Endothelial cell of umbilical vein (primary cell): Measurements from ENCODE around the gene OBP2B. TPM values are rescaled to one million over a fixed set of nuclear protein-coding genes. Genes with fewer than 3 reads are reported as not detected.

ENCODE experiments used
- BruUV-seq: library from RNA; stranded (reverse); fragments of 400-500 nt; replicated peaks from 2 replicates; lab custom pipeline; 2021; lab: Mats Ljungman, UMichigan
- CTCF ChIA-PET: fragments of 300-600, 350-600 bp; sonication (Branson Sonifier 250); formaldehyde crosslinking; loops from one replicate; lab custom pipeline; 2021; ENCODE audit warnings: antibody characterized with exemption, inconsistent platforms; lab: Charles Lee
- POLR2A ChIA-PET: fragments of 300-600, 350-600 bp; sonication (Branson Sonifier 250); formaldehyde crosslinking; loops from one replicate; lab custom pipeline; 2021; ENCODE audit warnings: antibody characterized with exemption, inconsistent platforms; lab: Charles Lee
- DNase-seq: peaks from one replicate; pipeline ENCODE4 v3.0.0-alpha.2; 2011; ENCODE audit warnings: low read depth, low spot score
- FAIRE-seq: peaks from 2 replicates; lab custom pipeline; 2011; peaks lifted over from hg19 to GRCh38; lab: Jason Lieb, UNC
- H2AFZ ChIP-seq: 2 replicates; pipeline ENCODE4 v1.6.0; 2012; ENCODE audit warnings: low read depth, low read length, control low read depth, inconsistent platforms
- H3K27ac ChIP-seq: 2 replicates; pipeline ENCODE4 v1.5.1; 2011; ENCODE audit warnings: low read depth, mild to moderate bottlenecking, control low read depth, low read length, moderate library complexity; ENCODE audit not compliant: insufficient read depth
- H3K27me3 ChIP-seq, 2 experiments: 2 replicates each; pipeline versions ENCODE4 v1.6.0 to v1.6.1; 2011; ENCODE audit warnings: low read length in 2 of 2, mixed read lengths in 1 of 2; ENCODE audit not compliant: control insufficient read depth in 2 of 2, insufficient read depth in 2 of 2
- H3K36me3 ChIP-seq, 2 experiments: 2 replicates in 1 of 2; 3 replicates in 1 of 2; pipeline ENCODE4 v1.5.1; 2011; ENCODE audit warnings: low read length in 2 of 2, mild to moderate bottlenecking in 1 of 2, moderate library complexity in 1 of 2; ENCODE audit not compliant: control insufficient read depth in 2 of 2, insufficient read depth in 2 of 2; ENCODE audit errors: extremely low read depth in 1 of 2
- H3K4me1 ChIP-seq: 3 replicates; pipeline ENCODE4 v1.5.1; 2011; ENCODE audit warnings: mild to moderate bottlenecking, low read length; ENCODE audit not compliant: control insufficient read depth, insufficient read depth; ENCODE audit errors: extremely low read depth
- H3K4me2 ChIP-seq: 2 replicates; pipeline ENCODE4 v1.6.1; 2011; ENCODE audit warnings: low read length, control low read depth, mixed read lengths; ENCODE audit not compliant: insufficient read depth
- H3K4me3 ChIP-seq, 3 experiments: fragments of 200-600 bp in 1 of 3; sonication (generic), shearing (Covaris generic) in 1 of 3; replicated peaks in 1 of 3; 2 replicates each; pipeline ENCODE4 v1.5.1; 2011 to 2016; ENCODE audit warnings: control low read depth in 3 of 3, low read length in 3 of 3, mild to moderate bottlenecking in 2 of 3, inconsistent platforms in 1 of 3, low read depth in 1 of 3, moderate library complexity in 1 of 3; ENCODE audit not compliant: insufficient read depth in 1 of 3
- H3K79me2 ChIP-seq: 2 replicates; pipeline ENCODE4 v1.6.0; 2012; ENCODE audit warnings: low read length, inconsistent platforms; ENCODE audit not compliant: control insufficient read depth, insufficient read depth
- H3K9ac ChIP-seq: replicated peaks from 2 replicates; pipeline ENCODE3; 2011; ENCODE audit warnings: low read length, control low read depth; ENCODE audit not compliant: insufficient read depth; ENCODE audit errors: extremely low read depth
- H3K9me1 ChIP-seq: replicated peaks from 3 replicates; pipeline ENCODE4 v1.6.0; 2011; ENCODE audit warnings: mild to moderate bottlenecking, low read length; ENCODE audit not compliant: control insufficient read depth, insufficient read depth; ENCODE audit errors: extremely low read depth
- H3K9me3 ChIP-seq: replicated peaks from 2 replicates; pipeline ENCODE4 v1.5.1; 2012; ENCODE audit warnings: low read length, inconsistent platforms; ENCODE audit not compliant: control insufficient read depth, insufficient read depth
- H4K20me1 ChIP-seq: replicated peaks from 2 replicates; pipeline ENCODE3; 2011; ENCODE audit warnings: mild to moderate bottlenecking, low read length; ENCODE audit not compliant: control insufficient read depth, insufficient read depth; ENCODE audit errors: extremely low read depth
- CTCF ChIP-seq, 2 donors: IDR thresholded peaks; 1 replicate in 1 of 2; 2 replicates in 1 of 2; pipeline ENCODE4 v1.5.1; 2011; ENCODE audit warnings: low read length in 2 of 2, mild to moderate bottlenecking in 2 of 2, moderate library complexity in 2 of 2, control low read depth in 1 of 2, inconsistent platforms in 1 of 2, low read depth in 1 of 2; ENCODE audit not compliant: insufficient read depth in 1 of 2; ENCODE audit errors: extremely low read depth in 1 of 2
- EZH2 ChIP-seq: IDR thresholded peaks from 2 replicates; pipeline ENCODE4 v1.6.1; 2012; ENCODE audit warnings: borderline replicate concordance, low read depth, mild to moderate bottlenecking, moderate library complexity, low read length, inconsistent platforms; ENCODE audit not compliant: severe bottlenecking
- FOS ChIP-seq: IDR thresholded peaks from 2 replicates; pipeline ENCODE4 v1.6.1; 2011; ENCODE audit warnings: mild to moderate bottlenecking, low read length, moderate library complexity, borderline replicate concordance; ENCODE audit not compliant: insufficient read depth
- GATA2 ChIP-seq: IDR thresholded peaks from 2 replicates; pipeline ENCODE4 v1.7.0; 2011; ENCODE audit warnings: low read depth, mild to moderate bottlenecking, moderate library complexity, mixed read lengths, low read length; ENCODE audit not compliant: insufficient read length, insufficient read depth
- JUN ChIP-seq: IDR thresholded peaks from 2 replicates; pipeline ENCODE4 v1.6.1; 2011; ENCODE audit warnings: borderline replicate concordance, low read depth; ENCODE audit not compliant: insufficient read length, insufficient read depth
- MAX ChIP-seq: IDR thresholded peaks from 2 replicates; pipeline ENCODE4 v1.6.1; 2011; ENCODE audit not compliant: insufficient read depth, insufficient read length
- MYC ChIP-seq: IDR thresholded peaks from one replicate; pipeline ENCODE4 v1.6.1; 2011; ENCODE audit warnings: mild to moderate bottlenecking, low read depth, low read length
- POLR2A ChIP-seq: IDR thresholded peaks from 2 replicates; pipeline ENCODE4 v1.6.1; 2012; ENCODE audit warnings: low read depth, mild to moderate bottlenecking, control low read depth, low read length
- POLR2AphosphoS5 ChIP-seq: IDR thresholded peaks from 2 replicates; pipeline ENCODE4 v1.6.1; 2012; ENCODE audit warnings: low read depth, mild to moderate bottlenecking, control low read depth, low read length, moderate library complexity; ENCODE audit not compliant: insufficient read depth
- dilution Hi-C: fragments of 300-500 bp; cut with MboI; formaldehyde crosslinking; loops from one replicate; pipeline ENCODE4 v1.15.0; 2019; ENCODE audit warnings: low sequenced_read_pairs; ENCODE audit not compliant: extremely low pct_ligation_motif_present
- intact Hi-C: fragments of 100-400 bp; cut with micrococcal nuclease; formaldehyde crosslinking; loops from one replicate; pipeline ENCODE4 v1.10.0; 2022
- polyA plus RNA-seq, 4 experiments: library from polyadenylated mRNA; depleted of rRNA in 3 of 4; stranded (reverse) in 3 of 4; unstranded in 1 of 4; fragments of >200 nt; gene quantifications; 2 replicates each; pipeline versions ENCODE4 v1.2.1 to v1.2.3, GENCODE V29; 2011 to 2012; ENCODE audit warnings: missing spikeins in 1 of 4
- total RNA-seq: library from RNA; stranded (reverse); gene quantifications from 2 replicates; pipeline ENCODE4 v1.2.3, GENCODE V29; 2021

The OBP2B gene
- total and polyA plus RNA-seq, 2 donors (not counting 3 experiments of a cell fraction or from before 2014, with no cell fraction given), result not detected

- H3K27ac ChIP-seq, result peak overlapping the region; percentile 15
- ChIA-PET CTCF (interaction anchor here (0.7 to 4.4 kb wide), 18 partner anchors 9 to 248 kb away, joined by 3 to 42 read pairs (median 4); partner anchors contain the start of gene SURF6), POLR2A (interaction anchor here (0.9 kb wide), 1 partner anchor 208 kb away, joined by 4 read pairs; the partner anchor contains the start of gene GTF3C5)
- peak overlapping the region; percentile 67 for H2AFZ ChIP-seq
- dilution Hi-C loops, result no loop called here
- no TSS peak for BruUV-seq
- no peaks in the 10 kb centered on the region for H3K9me1 ChIP-seq
- peak overlapping the region; percentile 19 for H3K4me2 ChIP-seq
- intact Hi-C loops, result loop anchor here (2.0 kb wide), 2 partner anchors 90 to 248 kb away; no protein-coding TSS in a partner anchor
- peaks cover 19% of the 10 kb centered on the region for H3K4me1 ChIP-seq
- peak overlapping the region in 2 of 3 experiments; percentile 3 to 11 for H3K4me3 ChIP-seq
- DNase-seq (peak; percentile 47), FAIRE-seq (peak; percentile 57)
- peaks cover under 1 to 2% of the 10 kb centered on the region in 2 experiments for H3K27me3 ChIP-seq
- H3K36me3 ChIP-seq, result no peaks in the 10 kb centered on the region
- no peaks in the 10 kb centered on the region for H3K9me3 ChIP-seq
- H3K79me2 ChIP-seq, result no peaks in the 10 kb centered on the region
- TF ChIP-seq EZH2 (no peak), GATA2 (no peak), CTCF (IDR thresholded peaks at IDR 0.05; ENCODE audit: extremely low read depth in 1 of 2, insufficient read depth in 1 of 2, low read depth in 1 of 2, low read length in 2 of 2) (no peak), POLR2AphosphoS5 (no peak), FOS (no peak), MAX (no peak), JUN (no peak), MYC (no peak), POLR2A (no peak)
- no peaks in the 10 kb centered on the region for H4K20me1 ChIP-seq
- H3K9ac ChIP-seq, result peak overlapping the region; percentile 41
These were observed 29.3 kb upstream of the OBP2B start for GRCh38 chr9:133238272-133238850.
